DOHH2 (cell line): ENCODE results near the gene SFR1.

Experiments
- H3F3A ChIP-seq: fragments of 200-600 bp; sonication (generic), shearing (Covaris generic); 2 replicates; pipeline ENCODE4 v1.6.0; 2016; ENCODE audit warnings: antibody characterized with exemption, mild to moderate bottlenecking; ENCODE audit not compliant: control insufficient read depth, insufficient read depth
- H3K27ac ChIP-seq: fragments of 200-600 bp; sonication (generic); 2 replicates; pipeline ENCODE4 v1.5.1; 2014; ENCODE audit warnings: low read depth, mild to moderate bottlenecking, low read length, moderate library complexity
- H3K27me3 ChIP-seq: fragments of 200-600 bp; sonication (generic); 2 replicates; pipeline ENCODE4 v1.6.1; 2014; ENCODE audit warnings: mild to moderate bottlenecking, low read length, mixed read lengths; ENCODE audit not compliant: control insufficient read depth
- H3K36me3 ChIP-seq: fragments of 200-600 bp; sonication (generic); 2 replicates; pipeline ENCODE4 v1.6.1; 2014; ENCODE audit warnings: mild to moderate bottlenecking, low read length, moderate library complexity, mixed read lengths; ENCODE audit not compliant: control insufficient read depth
- H3K4me1 ChIP-seq: fragments of 200-600 bp; sonication (generic); 2 replicates; pipeline ENCODE4 v1.6.1; 2014; ENCODE audit warnings: mild to moderate bottlenecking, low read length, mixed read lengths; ENCODE audit not compliant: control insufficient read depth
- H3K4me2 ChIP-seq: fragments of 200-600 bp; sonication (generic); 2 replicates; pipeline ENCODE4 v1.6.0; 2014; ENCODE audit warnings: mild to moderate bottlenecking, low read length, moderate library complexity
- H3K4me3 ChIP-seq: fragments of 200-600 bp; sonication (generic); 2 replicates; pipeline ENCODE4 v1.5.1; 2014; ENCODE audit warnings: mild to moderate bottlenecking, low read length, mixed read lengths
- H3K79me2 ChIP-seq: fragments of 200-600 bp; sonication (generic); 2 replicates; pipeline ENCODE4 v1.6.1; 2014; ENCODE audit warnings: mild to moderate bottlenecking, low read length, mixed read lengths; ENCODE audit not compliant: control insufficient read depth
- H3K9me2 ChIP-seq: fragments of 200-600 bp; sonication (generic); replicated peaks from 2 replicates; pipeline ENCODE4 v1.6.1; 2014; ENCODE audit warnings: mild to moderate bottlenecking, low read length, mixed read lengths; ENCODE audit not compliant: control insufficient read depth
- H3K9me3 ChIP-seq: fragments of 200-600 bp; sonication (generic); 2 replicates; pipeline ENCODE4 v1.6.1; 2014; ENCODE audit warnings: antibody characterized with exemption, low read length, mixed read lengths; ENCODE audit not compliant: control insufficient read depth, insufficient read depth
- H4K20me1 ChIP-seq: fragments of 200-600 bp; sonication (generic); 2 replicates; pipeline ENCODE4 v1.6.0; 2014; ENCODE audit warnings: low read depth, mild to moderate bottlenecking, antibody characterized with exemption, low read length, moderate library complexity; ENCODE audit not compliant: control insufficient read depth, insufficient read depth
- CTCF ChIP-seq: fragments of 200-600 bp; sonication (generic); IDR thresholded peaks from one replicate; pipeline ENCODE4 v1.5.1; 2014; ENCODE audit warnings: antibody characterized with exemption, mild to moderate bottlenecking, low read depth, low read length; ENCODE audit not compliant: poor library complexity, severe bottlenecking
- EZH2phosphoT487 ChIP-seq: fragments of 200-600 bp; sonication (generic); IDR thresholded peaks from 2 replicates; pipeline ENCODE4 v1.6.1; 2017; ENCODE audit warnings: borderline replicate concordance, mild to moderate bottlenecking, antibody characterized with exemption, low read length, moderate library complexity, mixed read lengths

Gene SFR1

GRCh38 chr10:104127411-104127810 is 5.4 kb downstream of the SFR1 start:
- no peak overlapping the region for H3K4me2 ChIP-seq

DNA sequence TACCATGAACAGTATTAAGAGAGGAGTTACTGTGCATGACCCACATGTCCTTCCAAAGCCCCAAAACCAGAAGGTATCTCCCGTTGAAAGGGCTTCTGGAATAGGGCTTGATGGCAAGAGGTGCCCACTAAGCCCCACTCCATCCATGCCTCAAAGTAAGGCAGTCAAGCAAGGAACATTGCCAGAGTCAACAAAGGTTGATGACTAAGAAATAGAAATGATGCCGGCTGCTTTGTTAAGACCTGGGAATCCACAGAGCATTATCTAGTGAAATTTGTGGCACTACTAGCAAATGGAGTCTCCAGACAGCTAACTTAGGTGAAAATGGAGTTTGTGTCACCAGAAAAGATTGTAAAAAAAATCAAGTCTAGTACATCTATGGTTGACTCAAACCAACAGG is 6.2 kb downstream of the SFR1 start:
- Histone ChIP-seq H3K4me1 (peaks cover 7% of the 10 kb centered on the region), H3K36me3 (peaks cover 21% of the 10 kb centered on the region), H3F3A (peaks cover 1% of the 10 kb centered on the region; the same call in 1 of the 2 replicates), H3K9me3 (no peaks in the 10 kb centered on the region), H3K9me2 (no peaks in the 10 kb centered on the region), H4K20me1 (no peaks in the 10 kb centered on the region), H3K27me3 (peaks cover 7% of the 10 kb centered on the region), H3K4me2 (no peak overlapping the region), H3K79me2 (peaks cover 6% of the 10 kb centered on the region), H3K27ac (no peak overlapping the region), H3K4me3 (no peak overlapping the region)
- no peak for TF ChIP-seq EZH2phosphoT487
- TF ChIP-seq CTCF = no peak

More at GRCh38 chr10:104127411-104127810, 5.4 kb downstream of the SFR1 start:
- Histone ChIP-seq H3K27ac (no peak overlapping the region), H3K9me3 (no peaks in the 10 kb centered on the region), H3K36me3 (peaks cover 22% of the 10 kb centered on the region), H3K4me1 (peaks cover 13% of the 10 kb centered on the region), H4K20me1 (no peaks in the 10 kb centered on the region), H3K27me3 (no peaks in the 10 kb centered on the region; the same call in 1 of the 2 replicates), H3K9me2 (no peaks in the 10 kb centered on the region), H3F3A (peaks cover 5% of the 10 kb centered on the region; the same call in 1 of the 2 replicates), H3K4me3 (no peak overlapping the region), H3K79me2 (peaks cover 14% of the 10 kb centered on the region)
- TF ChIP-seq CTCF (peak; percentile 45), EZH2phosphoT487 (no peak)

- Histone ChIP-seq H3K9me2 (no peaks in the 10 kb centered on the region), H3K27me3 (peaks cover 22% of the 10 kb centered on the region), H3K4me1 (no peaks in the 10 kb centered on the region), H3K36me3 (peaks cover 11% of the 10 kb centered on the region), H4K20me1 (no peaks in the 10 kb centered on the region), H3K79me2 (no peaks in the 10 kb centered on the region), H3K9me3 (no peaks in the 10 kb centered on the region), H3K4me2 (no peak overlapping the region), H3F3A (no peaks in the 10 kb centered on the region), H3K27ac (no peak overlapping the region), H3K4me3 (no peak overlapping the region)
- TF ChIP-seq CTCF (no peak), EZH2phosphoT487 (no peak)
Observed at GRCh38 chr10:104130041-104130440, 8.1 kb downstream of the SFR1 start.
